Measurements from ENCODE around the gene OR2V2.

Gene OR2V2

DNA sequence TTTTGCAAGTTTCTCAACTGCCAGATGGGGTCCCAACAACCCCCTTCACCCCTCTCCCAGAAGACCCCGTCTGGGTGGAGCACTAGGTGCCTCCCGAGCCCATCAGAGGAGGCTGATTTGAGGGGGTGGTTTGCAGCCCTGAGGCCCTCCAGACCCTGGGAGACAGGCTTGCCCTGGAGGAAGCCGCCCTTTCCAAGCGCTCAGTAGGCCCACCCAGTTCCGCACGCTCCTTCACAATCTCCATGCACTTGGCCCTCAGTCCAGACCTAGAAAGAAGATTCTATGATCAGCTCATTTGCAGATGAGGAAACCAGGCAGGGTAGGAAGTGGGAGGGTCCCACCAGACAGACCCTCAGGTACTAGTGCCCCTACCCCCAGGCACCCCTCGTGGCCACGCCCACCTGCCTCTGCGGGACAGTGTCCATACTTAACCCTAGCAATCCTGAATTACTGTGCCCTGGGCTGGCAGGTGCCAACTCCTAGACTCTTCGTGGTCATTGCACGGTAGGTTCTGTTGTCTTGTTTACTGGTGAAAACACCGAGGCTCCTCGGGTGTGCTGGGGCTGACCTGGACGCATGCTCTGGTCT lies 38.7 kb upstream of the OR2V2 start:
- TF ChIP-seq, protein P1, sequence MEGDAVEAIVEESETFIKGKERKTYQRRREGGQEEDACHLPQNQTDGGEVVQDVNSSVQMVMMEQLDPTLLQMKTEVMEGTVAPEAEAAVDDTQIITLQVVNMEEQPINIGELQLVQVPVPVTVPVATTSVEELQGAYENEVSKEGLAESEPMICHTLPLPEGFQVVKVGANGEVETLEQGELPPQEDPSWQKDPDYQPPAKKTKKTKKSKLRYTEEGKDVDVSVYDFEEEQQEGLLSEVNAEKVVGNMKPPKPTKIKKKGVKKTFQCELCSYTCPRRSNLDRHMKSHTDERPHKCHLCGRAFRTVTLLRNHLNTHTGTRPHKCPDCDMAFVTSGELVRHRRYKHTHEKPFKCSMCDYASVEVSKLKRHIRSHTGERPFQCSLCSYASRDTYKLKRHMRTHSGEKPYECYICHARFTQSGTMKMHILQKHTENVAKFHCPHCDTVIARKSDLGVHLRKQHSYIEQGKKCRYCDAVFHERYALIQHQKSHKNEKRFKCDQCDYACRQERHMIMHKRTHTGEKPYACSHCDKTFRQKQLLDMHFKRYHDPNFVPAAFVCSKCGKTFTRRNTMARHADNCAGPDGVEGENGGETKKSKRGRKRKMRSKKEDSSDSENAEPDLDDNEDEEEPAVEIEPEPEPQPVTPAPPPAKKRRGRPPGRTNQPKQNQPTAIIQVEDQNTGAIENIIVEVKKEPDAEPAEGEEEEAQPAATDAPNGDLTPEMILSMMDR (IDR thresholded peaks at IDR 0.05) = no peak

DNA sequence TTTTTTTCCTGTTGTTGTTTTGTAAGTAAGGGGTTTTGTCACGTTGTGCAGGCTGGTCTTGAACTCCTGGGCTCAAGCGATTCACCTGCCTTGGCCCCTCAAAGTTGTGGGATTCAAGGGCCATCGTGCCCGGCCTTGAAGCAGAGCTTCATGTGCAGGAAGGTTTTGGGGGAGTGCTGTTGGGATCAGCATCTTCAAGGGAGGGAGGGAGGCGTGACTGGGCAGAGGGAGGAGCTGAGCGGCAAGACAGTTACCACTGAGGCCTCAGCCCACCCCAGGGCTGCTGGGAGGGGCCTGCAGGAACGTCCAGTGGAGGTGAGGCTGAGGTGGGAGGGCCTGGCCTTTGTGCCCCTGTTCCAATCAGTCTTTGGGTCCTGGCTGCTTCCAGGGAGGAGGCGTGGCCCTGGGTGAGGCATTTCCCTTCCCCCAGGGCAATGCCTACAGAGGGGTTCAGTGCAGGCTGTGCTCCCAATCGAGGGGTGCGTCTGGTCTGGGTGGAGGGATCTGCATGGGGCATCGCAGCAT lies 37.8 kb upstream of the OR2V2 start:
- TF ChIP-seq, protein P1 (IDR thresholded peaks at IDR 0.05) = no peak

DNA sequence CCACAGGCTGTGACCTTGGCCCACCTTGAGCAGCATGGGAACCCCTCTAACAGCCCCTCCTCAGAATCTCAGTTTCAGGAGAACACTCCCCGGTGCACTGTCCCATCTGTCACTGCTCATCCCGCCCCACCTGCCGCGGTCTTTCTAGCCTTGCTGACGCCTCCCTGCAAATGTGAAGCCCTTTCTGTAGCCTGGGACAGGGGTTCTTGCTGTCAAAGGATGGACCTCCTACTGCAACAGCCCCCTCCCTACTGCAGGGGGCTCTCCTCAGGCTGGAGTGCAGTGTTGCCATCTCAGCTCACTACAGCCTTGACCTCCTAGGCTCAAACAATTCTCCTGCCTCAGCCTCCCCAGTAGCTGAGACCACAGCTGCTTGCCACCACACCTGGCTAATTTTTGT lies 36.4 kb upstream of the OR2V2 start:
- TF ChIP-seq, protein P1 (IDR thresholded peaks at IDR 0.05) = no peak

DNA sequence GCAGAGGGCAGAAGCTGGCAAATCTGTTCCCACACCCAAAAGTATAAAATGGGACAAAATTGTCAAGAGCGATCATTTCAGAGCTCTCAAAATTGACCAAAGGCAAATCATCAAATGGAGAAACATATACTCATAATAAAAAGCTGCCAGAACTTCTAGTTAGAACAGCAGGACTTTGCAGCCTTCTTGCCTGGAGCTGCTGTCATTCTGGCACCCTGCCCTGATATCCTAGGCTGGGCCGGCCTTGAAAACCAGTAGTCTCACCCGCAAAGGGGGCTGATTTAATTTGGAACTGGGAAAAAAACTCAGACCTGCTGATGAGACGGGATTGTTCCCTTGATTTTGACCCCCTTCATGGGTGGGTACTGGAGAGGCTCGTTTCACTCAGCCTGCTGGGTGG lies 34.9 kb upstream of the OR2V2 start:
- TF ChIP-seq, protein P1 (IDR thresholded peaks at IDR 0.05) = no peak

DNA sequence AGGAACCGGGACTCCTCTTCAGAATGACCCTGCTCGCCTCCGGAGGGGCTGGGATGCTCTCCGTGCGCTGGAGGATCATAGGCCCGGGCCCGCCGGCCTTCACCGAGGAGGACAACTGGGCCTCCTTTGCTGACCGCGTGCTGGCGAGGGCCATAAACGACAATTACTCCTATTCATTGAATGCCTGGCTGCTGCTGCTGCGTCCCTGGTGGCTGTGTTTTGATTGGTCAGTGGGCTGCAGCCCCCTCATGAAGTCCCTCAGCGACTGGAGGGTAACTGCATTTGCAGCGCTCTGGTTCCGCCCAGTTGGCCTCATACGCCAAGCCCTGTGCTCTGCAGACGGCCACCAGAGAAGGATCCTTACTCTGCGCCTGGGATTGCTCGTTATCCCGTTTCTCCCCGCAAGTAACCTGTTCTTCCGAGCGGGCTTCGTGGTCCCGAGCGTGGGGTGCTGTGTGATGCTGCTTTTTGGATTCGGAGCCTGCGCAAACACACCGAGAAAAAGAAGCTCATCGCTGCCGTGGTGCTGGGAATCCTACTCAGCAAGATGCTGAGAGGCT lies 33.0 kb upstream of the OR2V2 start:
- TF ChIP-seq, protein P1 (IDR thresholded peaks at IDR 0.05) = no peak

DNA sequence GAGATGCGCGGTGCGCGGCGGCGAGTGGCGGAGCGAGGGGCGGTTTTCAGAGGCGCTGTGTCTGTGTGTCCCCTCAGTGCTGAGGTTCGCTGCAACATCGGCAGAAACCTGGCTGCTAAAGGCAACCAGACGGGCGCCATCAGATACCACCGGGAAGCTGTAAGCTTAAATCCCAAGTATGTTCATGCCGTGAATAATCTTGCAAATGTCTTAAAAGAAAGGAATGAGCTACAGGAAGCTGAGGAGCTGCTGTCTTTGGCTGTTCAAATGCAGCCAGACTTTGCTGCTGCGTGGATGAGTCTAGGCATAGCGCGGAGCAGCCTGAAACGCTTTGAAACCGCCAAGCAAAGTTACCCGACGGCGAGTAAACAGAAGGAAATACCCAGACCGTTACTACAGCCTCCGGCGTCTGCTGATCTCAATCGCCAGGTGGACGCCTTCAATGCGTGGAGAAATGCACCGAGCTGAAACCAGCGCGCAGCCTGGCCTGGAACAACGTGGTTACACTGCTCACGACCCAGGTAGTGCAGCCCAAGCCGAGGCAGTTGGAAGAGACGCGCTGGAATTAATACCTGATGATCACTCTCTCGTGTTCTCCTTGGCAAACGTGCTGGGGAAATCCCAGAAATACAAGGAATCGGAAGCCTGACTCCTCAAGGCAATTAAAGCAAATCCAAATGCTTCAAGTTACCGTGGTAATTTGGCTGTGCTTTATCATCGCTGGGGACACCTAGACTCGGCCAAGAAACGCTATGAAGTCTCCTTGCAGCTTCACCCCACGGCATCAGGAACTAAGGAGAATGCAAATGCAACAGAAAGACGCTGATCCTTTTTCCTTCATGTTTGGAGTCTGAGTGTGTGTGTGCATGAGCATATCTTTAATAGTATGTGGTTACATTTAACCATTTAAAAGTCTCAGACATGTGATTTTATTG lies 32.3 kb upstream of the OR2V2 start:
- TF ChIP-seq, protein P1 (IDR thresholded peaks at IDR 0.05) = no peak

DNA sequence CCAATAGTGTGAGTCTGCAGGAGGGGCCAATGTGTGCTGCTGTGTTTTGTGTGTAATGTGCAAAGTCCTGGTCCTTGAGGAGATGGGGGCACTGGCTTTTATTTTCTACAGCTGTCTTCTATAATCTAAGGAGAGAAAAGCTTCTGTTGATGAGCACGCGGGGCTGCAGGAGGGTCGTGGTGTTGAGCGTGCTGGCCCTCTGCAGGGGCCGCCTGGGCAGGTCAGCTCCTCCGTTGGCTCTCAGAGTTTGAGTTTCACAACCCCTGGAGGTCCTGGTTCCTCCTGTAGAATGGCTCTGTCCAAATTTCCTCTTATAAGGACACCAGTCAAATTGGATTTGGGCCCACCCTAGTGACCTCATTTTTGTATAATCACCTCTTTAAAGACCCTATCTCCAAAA lies 29.0 kb upstream of the OR2V2 start:
- TF ChIP-seq, protein P1 (IDR thresholded peaks at IDR 0.05) = no peak
